AG04449 (cell line): ENCODE results near the gene RELL1.
A peak's percentile ranks its signal among the peaks of the same experiment; 100 is the strongest.

Source experiments
- CTCF ChIA-PET: fragments of 350-600 bp; formaldehyde crosslinking; extraction: SDS; loops from one replicate; lab custom pipeline; 2021; ENCODE audit warnings: antibody characterized with exemption; lab: Yijun Ruan, JAX
- POLR2A ChIA-PET: fragments of 400-600, 350-600 bp; formaldehyde crosslinking; extraction: SDS; loops from one replicate; lab custom pipeline; 2020; ENCODE audit warnings: antibody characterized with exemption, inconsistent platforms; lab: Yijun Ruan, JAX
- DNase-seq: peaks from one replicate; pipeline ENCODE4 v3.0.0-alpha.2; 2010; ENCODE audit warnings: low read depth, low spot score
- H3K4me3 ChIP-seq: 2 replicates; pipeline ENCODE4 v1.5.1; 2011; ENCODE audit warnings: low read depth, mild to moderate bottlenecking, control low read depth, low read length
- CTCF ChIP-seq: IDR thresholded peaks from one replicate; pipeline ENCODE4 v1.5.1; 2011; ENCODE audit warnings: mild to moderate bottlenecking, moderate library complexity, low read length, control low read depth, inconsistent platforms; ENCODE audit not compliant: insufficient read depth; ENCODE audit errors: missing control alignments

RELL1 gene

GRCh38 chr4:37687681-37688080 is 1.5 kb upstream of the RELL1 start:
- ChIA-PET CTCF (interaction anchor here (2.5 kb wide), 1 partner anchor 86 kb away, joined by 7 read pairs; no protein-coding TSS in a partner anchor), POLR2A (no interaction called here)
- H3K4me3 ChIP-seq, result no peak overlapping the region
- DNase-seq, result no peak
- TF ChIP-seq CTCF, result no peak

GRCh38 chr4:37687194-37687562 is 1.0 kb upstream of the RELL1 start:
- POLR2A ChIA-PET, result no interaction called here
- H3K4me3 ChIP-seq, result peak overlapping the region; percentile 65
- TF ChIP-seq CTCF, result no peak
- CTCF ChIA-PET, result interaction anchor here (2.5 kb wide), 1 partner anchor 85 kb away, joined by 7 read pairs; no protein-coding TSS in a partner anchor
- no peak for DNase-seq

GRCh38 chr4:37685823-37686372 is 278 bp downstream of the RELL1 start:
- DNase-seq, result no peak
- no peak for TF ChIP-seq CTCF
- ChIA-PET CTCF (interaction anchor here (2.5 kb wide), 1 partner anchor 84 kb away, joined by 7 read pairs; no protein-coding TSS in a partner anchor), POLR2A (interaction anchor here (0.6 to 1.0 kb wide), 2 partner anchors 90 to 1269 kb away, joined by 3 read pairs; no protein-coding TSS in a partner anchor)
- peak overlapping the region; percentile 77 for H3K4me3 ChIP-seq

GRCh38 chr4:37685161-37685822 is 884 bp downstream of the RELL1 start:
- POLR2A ChIA-PET, result interaction anchor here (1.2 kb wide), 1 partner anchor 18 kb away, joined by 4 read pairs; no protein-coding TSS in a partner anchor

GRCh38 chr4:37684154-37684553 is 2.0 kb downstream of the RELL1 start:
- no peak overlapping the region for H3K4me3 ChIP-seq
- CTCF ChIA-PET, result interaction anchor here (1.9 kb wide), 1 partner anchor 81 kb away, joined by 4 read pairs; no protein-coding TSS in a partner anchor
- DNase-seq, result no peak
- POLR2A ChIA-PET, result interaction anchor here (1.2 kb wide), 1 partner anchor 17 kb away, joined by 4 read pairs; no protein-coding TSS in a partner anchor
- no peak for TF ChIP-seq CTCF

More at GRCh38 chr4:37685161-37685822, 884 bp downstream of the RELL1 start:
- TF ChIP-seq CTCF, result no peak
- DNase-seq, result no peak
- H3K4me3 ChIP-seq, result peak overlapping the region; percentile 77
- CTCF ChIA-PET, result interaction anchor here (1.9 kb wide), 1 partner anchor 82 kb away, joined by 4 read pairs; no protein-coding TSS in a partner anchor
